Measurements from ENCODE around the gene SPTSSB.

The SPTSSB gene

DNA sequence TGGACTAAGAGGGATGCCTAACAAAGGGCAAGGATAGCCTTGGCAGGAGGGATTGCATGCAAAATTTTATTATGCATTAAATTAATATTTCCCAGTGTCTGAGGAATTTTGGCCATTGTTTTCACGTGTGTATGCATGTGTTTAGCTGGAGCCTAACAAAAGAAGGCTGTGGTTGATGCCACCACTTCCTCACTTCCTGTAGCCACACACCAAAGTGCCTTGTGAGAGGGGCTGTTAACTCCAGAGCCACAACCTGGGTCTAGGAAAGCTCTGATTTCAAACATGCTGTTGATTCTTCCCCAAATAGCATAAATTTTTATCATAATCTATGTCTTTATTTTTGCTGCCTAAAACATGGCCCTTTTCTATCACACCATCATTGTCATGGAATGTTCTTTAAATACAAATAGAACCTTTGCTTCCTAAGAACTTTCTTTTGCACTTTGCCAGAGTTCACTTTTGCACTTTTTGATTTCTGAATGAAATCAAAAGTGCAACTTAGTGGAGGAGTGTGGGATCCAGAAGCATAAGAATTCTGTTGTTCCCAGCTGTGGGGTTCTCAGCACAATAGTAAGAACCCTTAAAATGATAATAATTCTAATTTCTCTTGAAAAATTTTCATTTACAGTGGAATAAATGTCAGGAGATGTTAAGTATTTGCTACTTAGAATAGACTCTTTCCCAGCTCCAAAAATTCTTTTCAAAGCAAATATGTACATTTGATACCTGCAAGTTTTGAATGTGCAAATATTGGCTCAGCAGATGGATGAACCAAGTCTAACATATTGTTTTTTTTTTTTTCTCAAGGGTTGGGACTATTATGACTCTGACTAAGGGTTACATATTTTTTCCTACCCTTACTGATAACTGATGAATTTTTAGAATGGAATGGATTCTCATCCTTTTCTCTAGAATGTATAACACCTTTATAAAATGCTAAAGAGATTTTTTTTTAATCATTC, 35.6 kb upstream of the SPTSSB start:
- Mint-ChIP-seq H3K4me1 (no peaks in the 10 kb centered on the region), H3K27me3 (ENCODE audit: low read depth) (no peaks in the 10 kb centered on the region), H3K4me3 (no peak overlapping the region), H3K27ac (no peak overlapping the region), H3K36me3 (ENCODE audit: low read depth) (no peaks in the 10 kb centered on the region), H3K9me3 (no peaks in the 10 kb centered on the region)
- TF ChIP-seq, protein P1, sequence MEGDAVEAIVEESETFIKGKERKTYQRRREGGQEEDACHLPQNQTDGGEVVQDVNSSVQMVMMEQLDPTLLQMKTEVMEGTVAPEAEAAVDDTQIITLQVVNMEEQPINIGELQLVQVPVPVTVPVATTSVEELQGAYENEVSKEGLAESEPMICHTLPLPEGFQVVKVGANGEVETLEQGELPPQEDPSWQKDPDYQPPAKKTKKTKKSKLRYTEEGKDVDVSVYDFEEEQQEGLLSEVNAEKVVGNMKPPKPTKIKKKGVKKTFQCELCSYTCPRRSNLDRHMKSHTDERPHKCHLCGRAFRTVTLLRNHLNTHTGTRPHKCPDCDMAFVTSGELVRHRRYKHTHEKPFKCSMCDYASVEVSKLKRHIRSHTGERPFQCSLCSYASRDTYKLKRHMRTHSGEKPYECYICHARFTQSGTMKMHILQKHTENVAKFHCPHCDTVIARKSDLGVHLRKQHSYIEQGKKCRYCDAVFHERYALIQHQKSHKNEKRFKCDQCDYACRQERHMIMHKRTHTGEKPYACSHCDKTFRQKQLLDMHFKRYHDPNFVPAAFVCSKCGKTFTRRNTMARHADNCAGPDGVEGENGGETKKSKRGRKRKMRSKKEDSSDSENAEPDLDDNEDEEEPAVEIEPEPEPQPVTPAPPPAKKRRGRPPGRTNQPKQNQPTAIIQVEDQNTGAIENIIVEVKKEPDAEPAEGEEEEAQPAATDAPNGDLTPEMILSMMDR (IDR thresholded peaks at IDR 0.05; ENCODE audit: unreplicated experiment in 3 of 3): no peak

DNA sequence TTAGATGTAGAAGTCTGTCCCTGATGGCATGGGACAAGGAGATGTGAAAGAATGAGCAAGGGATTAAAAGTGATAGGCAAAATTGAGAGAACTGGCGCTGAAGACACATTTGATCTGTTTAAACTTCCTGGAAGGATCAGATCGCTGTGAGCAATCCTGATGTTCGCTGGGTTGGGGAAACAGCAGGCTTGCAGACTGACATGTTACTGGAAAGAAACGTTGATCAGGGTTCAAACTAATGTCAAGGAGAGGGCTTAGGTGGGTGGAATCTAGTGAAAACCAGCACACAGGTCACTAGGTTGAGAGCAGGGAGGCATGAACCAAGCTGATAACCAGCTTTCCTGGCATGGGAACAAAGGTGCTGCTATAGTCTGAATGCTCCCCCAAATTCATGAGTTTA, 34.5 kb upstream of the SPTSSB start:
- no peak overlapping the region for H3K27ac Mint-ChIP-seq
- no peaks in the 10 kb centered on the region for H3K27me3 Mint-ChIP-seq (ENCODE audit: low read depth)
- H3K9me3 Mint-ChIP-seq: no peaks in the 10 kb centered on the region
- H3K36me3 Mint-ChIP-seq (ENCODE audit: low read depth): no peaks in the 10 kb centered on the region
- H3K4me3 Mint-ChIP-seq: no peak overlapping the region
- H3K4me1 Mint-ChIP-seq: peaks cover 5% of the 10 kb centered on the region
- TF ChIP-seq, protein P1 (IDR thresholded peaks at IDR 0.05; ENCODE audit: unreplicated experiment in 3 of 3): no peak

DNA sequence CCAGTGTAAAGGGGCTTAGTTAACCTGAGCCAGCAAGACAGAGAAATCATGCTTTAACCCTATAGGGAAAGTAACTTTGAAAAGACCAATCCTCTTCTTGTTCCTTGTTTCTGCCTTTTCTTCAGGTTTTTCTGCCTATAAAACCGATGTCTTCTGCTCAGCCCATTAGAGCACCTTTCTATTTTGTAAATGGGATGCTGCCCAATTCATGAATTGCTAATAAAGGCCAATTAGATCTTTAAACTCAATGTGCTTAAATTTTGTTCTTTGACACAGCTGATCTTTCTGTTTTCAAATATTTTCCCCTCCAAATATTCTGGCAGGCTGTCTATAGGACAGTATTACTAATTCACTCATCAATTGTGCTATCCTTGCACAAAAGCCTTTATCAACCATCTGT, 33.8 kb upstream of the SPTSSB start:
- Mint-ChIP-seq H3K27me3 (ENCODE audit: low read depth) (no peaks in the 10 kb centered on the region), H3K4me3 (no peak overlapping the region), H3K36me3 (ENCODE audit: low read depth) (no peaks in the 10 kb centered on the region), H3K9me3 (no peaks in the 10 kb centered on the region), H3K4me1 (peaks cover 5% of the 10 kb centered on the region), H3K27ac (no peak overlapping the region)
- TF ChIP-seq, protein P1 (IDR thresholded peaks at IDR 0.05; ENCODE audit: unreplicated experiment in 3 of 3): no peak

DNA sequence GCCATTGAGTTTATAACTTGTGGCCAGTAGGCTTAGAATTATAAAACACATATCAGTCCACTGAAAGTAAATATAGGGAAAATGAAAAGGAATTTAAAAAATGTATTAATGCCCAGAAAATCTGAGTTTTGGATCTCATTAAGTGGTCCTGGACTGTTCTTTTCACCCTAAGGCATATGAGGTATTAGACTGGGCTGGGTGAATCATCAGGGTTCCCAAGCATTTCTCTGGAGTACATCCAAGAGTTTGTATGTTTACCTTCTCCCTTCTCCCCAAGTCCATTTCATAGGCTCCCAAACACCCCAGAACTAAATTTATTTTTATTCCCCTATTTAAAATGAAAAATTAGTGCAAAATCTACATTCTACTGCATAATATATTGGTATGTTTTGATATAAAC, 31.9 kb upstream of the SPTSSB start:
- peaks cover 5% of the 10 kb centered on the region for H3K4me1 Mint-ChIP-seq
- no peaks in the 10 kb centered on the region for H3K27me3 Mint-ChIP-seq (ENCODE audit: low read depth)
- no peak overlapping the region for H3K27ac Mint-ChIP-seq
- no peaks in the 10 kb centered on the region for H3K36me3 Mint-ChIP-seq (ENCODE audit: low read depth)
- H3K4me3 Mint-ChIP-seq: no peak overlapping the region
- TF ChIP-seq, protein P1 (IDR thresholded peaks at IDR 0.05; ENCODE audit: unreplicated experiment in 3 of 3): no peak
- H3K9me3 Mint-ChIP-seq: peaks cover 4% of the 10 kb centered on the region

DNA sequence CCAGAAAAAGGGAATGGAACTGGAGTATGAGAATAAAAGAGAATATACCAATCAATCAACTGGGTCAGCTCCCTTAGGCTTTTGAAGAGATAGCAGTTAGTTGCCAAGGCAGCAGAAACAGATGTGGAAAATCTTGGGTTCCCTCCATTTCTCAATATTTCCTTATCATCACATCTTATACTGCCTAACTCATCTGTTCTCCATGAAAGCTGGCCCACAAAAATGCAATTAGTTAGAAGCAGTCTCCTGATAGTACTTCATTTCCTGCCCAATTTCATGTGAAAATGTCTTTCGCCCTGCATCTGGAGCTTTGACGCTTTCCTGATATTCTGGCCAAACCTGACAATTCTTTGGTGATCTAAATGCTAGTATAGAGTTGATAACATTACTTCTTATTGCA, 30.1 kb upstream of the SPTSSB start:
- TF ChIP-seq, protein P1 (IDR thresholded peaks at IDR 0.05; ENCODE audit: unreplicated experiment in 3 of 3): no peak
- H3K9me3 Mint-ChIP-seq: peaks cover 12% of the 10 kb centered on the region
- no peaks in the 10 kb centered on the region for H3K36me3 Mint-ChIP-seq (ENCODE audit: low read depth)
- H3K27ac Mint-ChIP-seq: no peak overlapping the region
- H3K27me3 Mint-ChIP-seq (ENCODE audit: low read depth): no peaks in the 10 kb centered on the region
- H3K4me3 Mint-ChIP-seq: no peak overlapping the region
- H3K4me1 Mint-ChIP-seq: peaks cover 5% of the 10 kb centered on the region

DNA sequence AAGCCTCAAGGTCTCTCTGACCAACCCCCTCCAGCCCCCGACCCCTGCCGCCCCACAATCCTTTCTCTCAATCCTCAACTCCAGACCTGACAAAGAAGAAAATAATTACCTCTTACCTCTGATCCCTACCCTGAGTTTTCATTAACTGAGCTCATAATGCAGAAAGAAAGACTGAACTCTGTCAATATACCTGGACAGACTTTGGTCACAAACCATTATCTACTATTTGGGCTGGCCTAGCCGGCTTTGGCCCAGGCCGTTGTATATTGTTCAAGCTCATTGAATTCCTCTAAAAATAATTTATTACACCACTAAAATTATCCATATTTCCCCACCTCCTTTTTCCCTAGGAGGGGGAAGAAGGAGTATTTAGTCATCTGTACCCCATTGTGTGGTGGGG, 29.3 kb upstream of the SPTSSB start:
- Mint-ChIP-seq H3K27me3 (ENCODE audit: low read depth) (no peaks in the 10 kb centered on the region), H3K36me3 (ENCODE audit: low read depth) (no peaks in the 10 kb centered on the region), H3K9me3 (peaks cover 12% of the 10 kb centered on the region), H3K27ac (no peak overlapping the region), H3K4me3 (no peak overlapping the region), H3K4me1 (peaks cover 5% of the 10 kb centered on the region)
- TF ChIP-seq, protein P1 (IDR thresholded peaks at IDR 0.05; ENCODE audit: unreplicated experiment in 3 of 3): no peak
